ENCODE measurements around the gene INSRR.

GRCh38 chr1:156848461-156849150, 10.3 kb downstream of the INSRR start:
- TF ChIP-seq CTCF (conservative IDR thresholded peaks at IDR 0.05; ENCODE audit: low read depth, low read length) (no peak), EZH2 (IDR thresholded peaks at IDR 0.05; ENCODE audit: low read length, unreplicated experiment) (no peak)

All from PC-3 (cell line).